Fibroblast of villous mesenchyme (primary cell): ENCODE results near the gene CORIN. TPM values are rescaled to one million over a fixed set of nuclear protein-coding genes. Genes with fewer than 3 reads are reported as not detected.

Source experiments
- DNase-seq: peaks from one replicate; pipeline ENCODE4 v3.0.0-alpha.2; 2010; ENCODE audit warnings: low read depth
- H3K4me3 ChIP-seq: 2 replicates; pipeline ENCODE4 v1.5.1; 2011; ENCODE audit warnings: low read depth, mild to moderate bottlenecking, low read length
- CTCF ChIP-seq: IDR thresholded peaks from 2 replicates; pipeline ENCODE4 v1.5.1; 2012; ENCODE audit warnings: low read depth, mild to moderate bottlenecking, low read length; ENCODE audit not compliant: insufficient read depth
- total RNA-seq: library from RNA; depleted of rRNA; stranded (reverse); fragments of >200 nt; gene quantifications from 2 replicates; pipeline ENCODE4 v1.2.3, GENCODE V29; 2012

Gene CORIN
- total RNA-seq, 1 donor = 5.6 TPM

DNA sequence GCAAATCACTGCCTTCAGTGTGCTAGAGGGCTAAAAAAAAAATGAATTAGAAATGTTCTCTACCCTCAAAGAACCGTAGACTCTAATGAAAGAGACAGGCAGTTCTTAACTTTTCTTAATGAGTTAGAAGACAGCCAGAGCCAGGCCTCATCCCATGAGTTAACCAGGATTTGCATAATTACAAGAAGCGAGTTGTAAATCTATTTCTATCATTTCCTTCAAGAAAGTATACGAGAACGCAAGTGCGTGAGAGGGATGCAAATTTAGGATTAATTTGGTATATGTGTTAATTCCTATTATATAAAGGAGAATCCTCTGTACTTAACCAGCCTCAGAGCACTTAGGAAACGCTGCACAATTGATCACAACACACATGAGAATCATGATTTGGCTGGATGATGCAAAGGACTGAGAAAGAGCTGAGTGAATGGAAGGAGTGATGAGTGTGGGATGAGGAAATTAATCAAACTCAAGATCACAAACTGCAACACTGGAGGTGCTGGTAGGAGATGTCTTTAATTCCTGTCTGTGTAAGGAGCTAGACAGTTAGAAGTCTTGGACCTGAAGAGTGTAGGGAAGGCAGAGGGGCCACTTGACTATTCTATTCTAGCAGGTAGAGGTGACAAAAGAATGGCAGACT, 195.6 kb downstream of the CORIN start:
- no peak overlapping the region for H3K4me3 ChIP-seq
- DNase-seq = no peak
- TF ChIP-seq CTCF = no peak

DNA sequence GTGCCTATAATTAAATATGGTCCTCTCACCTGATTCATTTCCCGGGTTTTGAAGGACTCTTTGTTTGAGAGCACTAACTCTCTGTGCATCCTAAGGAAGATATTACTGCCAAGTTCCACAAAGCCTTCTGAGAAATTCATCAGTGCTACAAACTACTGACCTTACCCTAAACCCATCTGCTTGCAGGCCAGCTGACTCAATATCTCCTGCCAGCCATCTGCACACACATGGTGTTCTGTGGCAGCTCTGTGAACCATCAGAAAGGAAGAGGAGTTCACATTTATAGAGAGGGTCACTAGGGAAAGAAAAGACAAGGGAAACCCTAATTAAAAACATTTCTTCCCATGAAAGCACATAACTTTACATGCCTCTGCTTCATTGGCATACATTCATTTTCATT, 196.1 kb downstream of the CORIN start:
- no peak for DNase-seq
- H3K4me3 ChIP-seq = no peak overlapping the region
- no peak for TF ChIP-seq CTCF

GRCh38 chr4:47640911-47641310, 197.0 kb downstream of the CORIN start:
- no peak overlapping the region for H3K4me3 ChIP-seq
- no peak for TF ChIP-seq CTCF
- no peak for DNase-seq

DNA sequence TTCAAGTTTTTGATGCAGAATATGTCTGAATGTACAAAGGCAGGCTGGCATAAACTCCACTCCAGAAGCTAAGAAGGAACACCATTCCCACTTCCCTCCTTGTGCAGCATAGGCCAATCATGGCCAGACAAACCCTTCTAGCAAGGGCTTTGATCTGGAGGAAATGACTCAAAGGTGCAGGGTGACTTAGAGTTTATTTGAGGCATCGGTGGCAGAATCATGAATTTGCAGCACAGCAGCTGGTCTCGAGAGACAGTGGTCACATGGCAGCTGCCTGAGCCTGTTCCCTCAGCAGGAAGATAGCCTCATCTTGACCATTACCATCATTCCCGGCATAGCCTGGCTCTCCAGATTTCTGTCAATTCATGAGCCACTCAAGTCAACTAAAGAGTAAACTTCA, 198.3 kb downstream of the CORIN start:
- no peak overlapping the region for H3K4me3 ChIP-seq
- no peak for TF ChIP-seq CTCF
- DNase-seq = no peak

- no peak for DNase-seq
- no peak for TF ChIP-seq CTCF
- no peak overlapping the region for H3K4me3 ChIP-seq
These were observed 206.7 kb downstream of the CORIN start for GRCh38 chr4:47631161-47631560.

DNA sequence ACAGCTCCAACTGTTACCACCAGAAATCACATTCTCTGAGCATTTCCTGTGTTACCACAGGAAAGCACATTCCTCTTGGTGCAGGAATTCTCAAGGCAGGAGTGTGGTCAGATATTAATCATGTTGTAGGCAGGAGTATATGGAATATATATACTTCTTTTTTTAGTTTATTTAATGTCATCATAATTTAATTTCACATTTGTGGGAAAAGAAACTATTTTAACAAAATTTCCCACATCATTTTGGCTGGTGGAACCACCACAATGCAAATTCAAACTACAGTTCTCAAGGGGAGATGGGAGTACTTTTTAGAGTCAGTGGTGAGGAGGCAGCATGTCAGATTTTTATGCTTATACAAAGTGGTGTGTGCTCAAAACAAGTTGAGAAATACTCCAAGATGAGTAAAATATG, 213.8 kb downstream of the CORIN start:
- H3K4me3 ChIP-seq = no peak overlapping the region
- TF ChIP-seq CTCF = no peak
- DNase-seq = peak; percentile 19

GRCh38 chr4:47621181-47621580, 216.7 kb downstream of the CORIN start:
- H3K4me3 ChIP-seq = no peak overlapping the region
- TF ChIP-seq CTCF = no peak
- no peak for DNase-seq
